SK-N-SH (cell line): ENCODE data around the gene CIDEB. TPM values are rescaled to one million over a fixed set of nuclear protein-coding genes. Genes with fewer than 3 reads are reported as not detected.

Experiments
- CTCF ChIA-PET: fragments of 300-600, 350-600 bp; formaldehyde crosslinking; extraction: SDS; loops from one replicate; lab custom pipeline; 2021; lab: Yijun Ruan, JAX
- POLR2A ChIA-PET: fragments of 350-600 bp; sonication (Branson Sonifier 250); formaldehyde crosslinking; extraction: SDS; loops from one replicate; lab custom pipeline; 2020; ENCODE audit warnings: antibody characterized with exemption, inconsistent platforms; lab: Yijun Ruan, JAX
- DNase-seq: peaks from one replicate; pipeline ENCODE4 v3.0.0; 2012
- H2AFZ ChIP-seq: fragments of 200-600 bp; sonication (generic); 2 replicates; pipeline ENCODE4 v1.8.1; 2016; ENCODE audit warnings: antibody characterized with exemption, mild to moderate bottlenecking, low read depth
- H3F3A ChIP-seq: fragments of 200-600 bp; sonication (generic); replicated peaks from 2 replicates; pipeline ENCODE3; 2016; ENCODE audit warnings: antibody characterized with exemption, mild to moderate bottlenecking; ENCODE audit not compliant: insufficient read depth
- H3K27ac ChIP-seq, 2 experiments: fragments of 200-500 bp in 1 of 2; fragments of 200-600 bp in 1 of 2; sonication (Bioruptor generic) in 1 of 2; sonication (generic), shearing (Covaris generic) in 1 of 2; 2 replicates each; pipeline versions ENCODE4 v1.5.1 to v1.6.1; 2014 to 2016; ENCODE audit warnings: low read depth in 2 of 2, inconsistent platforms in 1 of 2, low read length in 1 of 2, mild to moderate bottlenecking in 1 of 2, mixed read lengths in 1 of 2
- H3K27me3 ChIP-seq: fragments of 200-600 bp; sonication (generic), shearing (Covaris generic); 2 replicates; pipeline ENCODE4 v1.6.1; 2016; ENCODE audit warnings: mixed run types; ENCODE audit not compliant: insufficient read depth
- H3K36me3 ChIP-seq, 2 experiments: fragments of 200-500 bp in 1 of 2; fragments of 200-600 bp in 1 of 2; sonication (Bioruptor generic) in 1 of 2; sonication (generic) in 1 of 2; replicated peaks in 1 of 2; 2 replicates each; pipeline versions ENCODE3 to v1.5.1; 2014 to 2016; ENCODE audit warnings: low read length in 1 of 2, mild to moderate bottlenecking in 1 of 2; ENCODE audit not compliant: insufficient read depth in 2 of 2, control insufficient read depth in 1 of 2
- H3K4me1 ChIP-seq, 2 experiments: fragments of 200-500 bp in 1 of 2; fragments of 200-600 bp in 1 of 2; sonication (Bioruptor generic) in 1 of 2; sonication (generic), shearing (Covaris generic) in 1 of 2; 2 replicates each; pipeline versions ENCODE4 v1.5.1 to v1.6.1; 2014 to 2016; ENCODE audit warnings: low read depth in 1 of 2, low read length in 1 of 2, mixed run types in 1 of 2; ENCODE audit not compliant: insufficient read depth in 2 of 2, control insufficient read depth in 1 of 2
- H3K4me2 ChIP-seq: fragments of 200-600 bp; sonication (generic), shearing (Covaris generic); 2 replicates; pipeline ENCODE4 v1.6.1; 2017; ENCODE audit warnings: mixed run types
- H3K4me3 ChIP-seq, 2 experiments: fragments of 200-500 bp in 1 of 2; fragments of 200-600 bp in 1 of 2; sonication (Bioruptor generic) in 1 of 2; sonication (generic), shearing (Covaris generic) in 1 of 2; 2 replicates each; pipeline versions ENCODE4 v1.5.1 to v1.8.1; 2014 to 2016; ENCODE audit warnings: low read depth in 2 of 2, inconsistent platforms in 1 of 2, low read length in 1 of 2, mild to moderate bottlenecking in 1 of 2, mixed read lengths in 1 of 2, moderate library complexity in 1 of 2
- H3K79me2 ChIP-seq: fragments of 200-600 bp; sonication (generic); 2 replicates; pipeline ENCODE4 v1.8.1; 2017; ENCODE audit warnings: mild to moderate bottlenecking; ENCODE audit not compliant: insufficient read depth
- H3K9ac ChIP-seq: fragments of 200-600 bp; sonication (generic); 2 replicates; pipeline ENCODE4 v1.6.1; 2017; ENCODE audit warnings: mixed run types
- H3K9me2 ChIP-seq: fragments of 200-600 bp; sonication (generic); 2 replicates; pipeline ENCODE4 v1.6.1; 2017; ENCODE audit warnings: mixed run types
- H3K9me3 ChIP-seq: fragments of 200-600 bp; sonication (generic); 2 replicates; pipeline ENCODE4 v1.6.1; 2017; ENCODE audit warnings: mixed run types, mild to moderate bottlenecking, moderate library complexity
- H4K20me1 ChIP-seq: fragments of 200-600 bp; sonication (generic); 2 replicates; pipeline ENCODE4 v1.6.1; 2017; ENCODE audit warnings: mild to moderate bottlenecking, mixed run types; ENCODE audit not compliant: insufficient read depth
- EZH2phosphoT487 ChIP-seq: fragments of 200-600 bp; sonication (generic); IDR thresholded peaks from 2 replicates; pipeline ENCODE4 v1.6.1; 2017; ENCODE audit warnings: low read depth, mixed run types, mild to moderate bottlenecking, antibody characterized with exemption, moderate library complexity, borderline replicate concordance
- FOXJ3 ChIP-seq: sonication (generic); formaldehyde crosslinking; IDR thresholded peaks from 2 replicates; pipeline ENCODE4 v1.5.1; 2020; ENCODE audit warnings: mild to moderate bottlenecking, missing genetic modification reagents
- GABPA ChIP-seq: IDR thresholded peaks from 2 replicates; pipeline ENCODE4 v1.4.0; 2012; ENCODE audit warnings: low read depth, mild to moderate bottlenecking
- IRF3 ChIP-seq: fragments of 150-350 bp; IDR thresholded peaks from 2 replicates; pipeline ENCODE4 v1.6.1; 2016; ENCODE audit warnings: mild to moderate bottlenecking, low read depth, low read length
- JUND ChIP-seq: IDR thresholded peaks from 2 replicates; pipeline ENCODE4 v1.4.0; 2012
- MEF2A ChIP-seq: IDR thresholded peaks from 2 replicates; pipeline ENCODE4 v1.4.0; 2012; ENCODE audit warnings: low read depth, borderline replicate concordance
- MXI1 ChIP-seq: IDR thresholded peaks from 2 replicates; pipeline ENCODE4 v1.6.1; 2012; ENCODE audit warnings: mild to moderate bottlenecking, low read depth, low read length, improper control_type of control experiment
- NFIC ChIP-seq: IDR thresholded peaks from 2 replicates; pipeline ENCODE4 v1.4.0; 2012; ENCODE audit warnings: borderline replicate concordance
- PBX3 ChIP-seq: IDR thresholded peaks from 2 replicates; pipeline ENCODE4; 2012
- POLR2AphosphoS5 ChIP-seq: IDR thresholded peaks from 2 replicates; pipeline ENCODE4 v1.6.1; 2012; ENCODE audit warnings: low read depth, low read length
- RCOR1 ChIP-seq: fragments of 150-350 bp; IDR thresholded peaks from 2 replicates; pipeline ENCODE4 v1.6.1; 2017; ENCODE audit warnings: antibody characterized with exemption, low read length
- REST ChIP-seq: IDR thresholded peaks from 2 replicates; pipeline ENCODE4 v1.6.1; 2012; ENCODE audit warnings: mild to moderate bottlenecking, low read depth, low read length, moderate library complexity
- RFX5 ChIP-seq: IDR thresholded peaks from 2 replicates; pipeline ENCODE4 v1.6.1; 2012; ENCODE audit warnings: mild to moderate bottlenecking, improper control_type of control experiment, low read length
- TEAD4 ChIP-seq: IDR thresholded peaks from 2 replicates; pipeline ENCODE4 v1.4.0; 2012; ENCODE audit warnings: mild to moderate bottlenecking, borderline replicate concordance; ENCODE audit not compliant: insufficient read depth
- USF1 ChIP-seq: IDR thresholded peaks from 2 replicates; pipeline ENCODE4 v1.4.0; 2012; ENCODE audit warnings: low read depth, borderline replicate concordance
- YY1 ChIP-seq: IDR thresholded peaks from 2 replicates; pipeline ENCODE4 v1.4.0; 2012; ENCODE audit warnings: low read depth, mild to moderate bottlenecking
- ZBTB33 ChIP-seq: IDR thresholded peaks from 2 replicates; pipeline ENCODE4 v1.4.0; 2012; ENCODE audit warnings: low read depth, borderline replicate concordance
- WGBS: methylation state at CpG from one replicate; pipeline ENCODE4 v1.1.6; 2017; ENCODE audit warnings: low lambda C conversion rate; 5-methylcytosine and 5-hydroxymethylcytosine counted together
- polyA plus RNA-seq, 3 experiments: library from polyadenylated mRNA; depleted of rRNA; stranded (reverse); fragments of >200 nt; gene quantifications; 2 replicates each; pipeline ENCODE4 v1.2.3, GENCODE V29; 2012

CIDEB gene
- polyA plus RNA-seq, 1 of the 3 experiments (the other 2 are of a cell fraction): 0.05 TPM

GRCh38 chr14:24325041-24325530 is 17.3 kb upstream of the CIDEB start:
- TF ChIP-seq EZH2phosphoT487 (no peak), JUND (no peak), GABPA (no peak), RCOR1 (no peak), MXI1 (no peak), ZBTB33 (no peak), NFIC (no peak), PBX3 (no peak), TEAD4 (no peak), RFX5 (no peak), IRF3 (no peak), REST (no peak), FOXJ3 (CRISPR knock-in tag) (no peak), POLR2AphosphoS5 (no peak), YY1 (no peak), MEF2A (no peak), USF1 (no peak)
- 57% methylated on average over 5 of the region's 5 CpGs for WGBS
- H3K4me2 ChIP-seq: no peak overlapping the region
- no peaks in the 10 kb centered on the region for H4K20me1 ChIP-seq
- DNase-seq: no peak
- no peaks in the 10 kb centered on the region for H3K9me3 ChIP-seq
- H3K36me3 ChIP-seq: no peaks in the 10 kb centered on the region
- no peak overlapping the region for H3K27ac ChIP-seq
- POLR2A ChIA-PET: interaction anchor here (0.6 kb wide), 1 partner anchor 800 kb away, joined by 3 read pairs; no protein-coding TSS in a partner anchor
- no peaks in the 10 kb centered on the region for H3K4me1 ChIP-seq
- H3K27me3 ChIP-seq: peaks cover under 1% of the 10 kb centered on the region; the same call in 1 of the 2 replicates
- no peaks in the 10 kb centered on the region for H3K9me2 ChIP-seq
- H3K79me2 ChIP-seq: no peaks in the 10 kb centered on the region
- no peak overlapping the region for H3K4me3 ChIP-seq
- H2AFZ ChIP-seq: no peak overlapping the region
- no peak overlapping the region for H3K9ac ChIP-seq
- CTCF ChIA-PET: interaction anchor here (0.6 to 14.6 kb wide), 6 partner anchors 8 to 112 kb away, joined by 4 to 115 read pairs (median 49); partner anchors contain the start of genes ADCY4, CIDEB, KHNYN and LTB4R
- no peaks in the 10 kb centered on the region for H3F3A ChIP-seq
